Upper lobe of left lung (tissue), 4 donors: ENCODE data around the gene MICAL3.

Experiments
- POLR2A ChIP-seq, 4 donors: fragments of 450-650 bp; IDR thresholded peaks; one replicate each; pipeline ENCODE4 v1.5.1; 2016 to 2017; ENCODE audit warnings: antibody characterized with exemption in 4 of 4, mild to moderate bottlenecking in 2 of 4
- TF ChIP-seq, protein P1 (sequence below), 6 experiments: fragments of 450-650 bp in 4 of 6; fragments of 200-600 bp in 2 of 6; sonication (generic) in 2 of 6; IDR thresholded peaks; one replicate each; pipeline ENCODE4 v1.5.1; 2016 to 2019; ENCODE audit warnings: antibody characterized with exemption in 6 of 6

DNA sequence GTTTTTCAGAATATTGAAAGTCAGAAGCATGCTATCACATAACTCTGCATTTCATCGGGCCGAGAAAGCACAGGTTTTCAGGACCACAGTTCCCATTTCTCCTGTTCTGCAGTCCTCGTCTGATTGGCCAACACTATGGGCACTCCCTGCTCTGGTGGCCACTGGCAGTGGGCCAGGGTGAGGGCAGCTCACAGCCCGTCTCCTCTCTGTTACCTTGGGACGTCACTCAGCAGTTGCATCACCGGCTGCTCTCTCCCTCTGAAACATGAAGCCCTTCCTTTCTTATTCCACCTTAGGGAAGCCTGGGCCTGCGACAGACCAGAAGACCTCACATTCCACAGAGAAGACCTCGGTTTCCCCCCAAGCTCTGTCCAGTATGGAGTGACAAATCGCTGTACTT is 11.4 kb upstream of the MICAL3 start:
- TF ChIP-seq, protein P1, sequence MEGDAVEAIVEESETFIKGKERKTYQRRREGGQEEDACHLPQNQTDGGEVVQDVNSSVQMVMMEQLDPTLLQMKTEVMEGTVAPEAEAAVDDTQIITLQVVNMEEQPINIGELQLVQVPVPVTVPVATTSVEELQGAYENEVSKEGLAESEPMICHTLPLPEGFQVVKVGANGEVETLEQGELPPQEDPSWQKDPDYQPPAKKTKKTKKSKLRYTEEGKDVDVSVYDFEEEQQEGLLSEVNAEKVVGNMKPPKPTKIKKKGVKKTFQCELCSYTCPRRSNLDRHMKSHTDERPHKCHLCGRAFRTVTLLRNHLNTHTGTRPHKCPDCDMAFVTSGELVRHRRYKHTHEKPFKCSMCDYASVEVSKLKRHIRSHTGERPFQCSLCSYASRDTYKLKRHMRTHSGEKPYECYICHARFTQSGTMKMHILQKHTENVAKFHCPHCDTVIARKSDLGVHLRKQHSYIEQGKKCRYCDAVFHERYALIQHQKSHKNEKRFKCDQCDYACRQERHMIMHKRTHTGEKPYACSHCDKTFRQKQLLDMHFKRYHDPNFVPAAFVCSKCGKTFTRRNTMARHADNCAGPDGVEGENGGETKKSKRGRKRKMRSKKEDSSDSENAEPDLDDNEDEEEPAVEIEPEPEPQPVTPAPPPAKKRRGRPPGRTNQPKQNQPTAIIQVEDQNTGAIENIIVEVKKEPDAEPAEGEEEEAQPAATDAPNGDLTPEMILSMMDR (IDR thresholded peaks at IDR 0.05), result no peak
- TF ChIP-seq POLR2A (IDR thresholded peaks at IDR 0.05), result no peak
